Stimulated activated naive CD8-positive, alpha-beta T cell treated with anti-CD3 and anti-CD28 coated beads, Interleukin-15, amount 100 ng/mL, for 72 hours (primary cell): ENCODE data around the gene SRD5A2.
A peak's percentile ranks its signal among the peaks of the same experiment; 100 is the strongest.
"Not testable (repeated sequence)": the region's sequence is repeated elsewhere in the genome, so short reads cannot be mapped to it uniquely, and the experiment has no call there.

Experiments
- ATAC-seq: fragments of 150-1000 bp; cut with Tn5 transposase; 2 replicates; pipeline ENCODE4 v1.10.0; 2021; ENCODE audit warnings: mild to moderate bottlenecking, moderate library complexity
- DNase-seq, 2 donors: peaks; one replicate each; pipeline ENCODE4 v3.0.0; 2021 to 2022
- H3K27ac Mint-ChIP-seq, 2 donors: one replicate each; pipeline ENCODE4 v1.8.0; 2022; ENCODE audit warnings: mild to moderate bottlenecking in 2 of 2, mixed read lengths in 2 of 2, moderate library complexity in 2 of 2
- H3K27me3 Mint-ChIP-seq: one replicate; pipeline ENCODE4 v1.8.0; 2022; ENCODE audit warnings: mixed read lengths
- H3K4me1 Mint-ChIP-seq: one replicate; pipeline ENCODE4 v1.8.0; 2022; ENCODE audit warnings: mild to moderate bottlenecking, mixed read lengths
- H3K4me3 Mint-ChIP-seq, 2 donors: one replicate each; pipeline ENCODE4 v1.8.0; 2022; ENCODE audit warnings: mild to moderate bottlenecking in 2 of 2, mixed read lengths in 2 of 2, moderate library complexity in 1 of 2
- H3K9me3 Mint-ChIP-seq, 2 donors: one replicate each; pipeline ENCODE4 v1.8.0; 2022; ENCODE audit warnings: mixed read lengths in 2 of 2

The SRD5A2 gene

DNA sequence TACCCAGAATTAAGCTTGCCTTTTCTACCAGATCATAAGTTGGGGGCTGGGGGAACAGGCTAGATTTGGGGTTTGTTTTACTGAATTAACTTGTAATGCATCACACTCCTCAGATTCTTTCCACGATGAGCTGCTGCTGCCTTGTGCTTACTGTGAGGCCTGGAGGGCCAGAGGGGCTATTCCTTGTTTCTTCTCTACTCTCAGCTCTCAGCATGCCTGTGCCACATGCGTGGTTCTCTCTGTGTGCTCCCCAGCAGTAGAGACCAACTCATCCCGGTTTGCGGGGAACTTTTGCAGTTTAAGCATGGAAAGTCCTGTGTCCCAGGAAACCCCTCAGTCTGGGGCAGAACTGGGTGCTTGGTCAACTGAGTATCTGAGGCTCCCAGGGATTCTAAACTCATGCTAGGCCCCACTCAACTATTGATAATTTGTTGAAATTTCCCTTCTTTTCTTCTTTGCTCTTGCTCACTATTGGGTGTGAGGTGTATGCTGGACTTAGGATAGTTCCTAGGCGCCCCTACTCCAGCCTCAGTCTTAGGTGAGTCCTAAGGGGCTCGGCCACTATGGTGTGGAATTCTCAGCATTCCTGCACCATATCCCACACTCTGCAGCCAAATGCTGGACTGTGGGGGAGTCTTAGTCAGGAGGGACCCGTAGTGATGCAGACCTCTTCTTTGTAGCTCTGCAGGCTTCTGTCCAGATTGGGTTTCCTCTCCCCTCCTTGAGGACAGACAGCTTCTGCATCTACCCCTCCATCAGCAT lies 63.1 kb downstream of the SRD5A2 start:
- Mint-ChIP-seq H3K4me3 (no peak overlapping the region), H3K9me3 (no peaks in the 10 kb centered on the region), H3K27me3 (peaks cover 35% of the 10 kb centered on the region), H3K4me1 (no peaks in the 10 kb centered on the region), H3K27ac (no peak overlapping the region)
- ATAC-seq (peak; percentile 23), DNase-seq (no peak)

DNA sequence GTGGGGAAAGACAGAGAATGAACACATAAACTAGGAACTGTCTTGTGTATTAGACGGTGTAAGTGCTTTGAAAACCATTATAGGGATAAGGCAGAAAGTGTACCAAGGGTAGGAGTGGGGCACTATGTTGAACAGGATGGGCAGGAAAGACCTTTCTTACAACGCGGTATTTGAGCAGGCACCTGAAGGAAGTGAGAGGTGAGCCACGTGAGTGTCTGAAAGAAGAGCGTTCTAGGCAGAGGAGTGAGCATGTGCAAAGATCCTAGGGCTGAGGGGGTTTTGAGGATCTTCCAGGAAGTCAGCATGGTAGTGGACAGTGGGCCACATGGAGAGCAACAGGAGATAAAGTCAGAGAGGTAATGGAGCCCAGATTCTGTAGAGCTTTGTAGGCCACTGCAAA lies 65.2 kb downstream of the SRD5A2 start:
- DNase-seq (no peak), ATAC-seq (peak; percentile 23)
- peaks cover 26% of the 10 kb centered on the region for H3K27me3 Mint-ChIP-seq
- H3K4me3 Mint-ChIP-seq, result no peak overlapping the region
- H3K4me1 Mint-ChIP-seq, result no peaks in the 10 kb centered on the region
- H3K27ac Mint-ChIP-seq, result peak overlapping the region in 1 of 2 donors; percentile 10
- H3K9me3 Mint-ChIP-seq, result no peaks in the 10 kb centered on the region

DNA sequence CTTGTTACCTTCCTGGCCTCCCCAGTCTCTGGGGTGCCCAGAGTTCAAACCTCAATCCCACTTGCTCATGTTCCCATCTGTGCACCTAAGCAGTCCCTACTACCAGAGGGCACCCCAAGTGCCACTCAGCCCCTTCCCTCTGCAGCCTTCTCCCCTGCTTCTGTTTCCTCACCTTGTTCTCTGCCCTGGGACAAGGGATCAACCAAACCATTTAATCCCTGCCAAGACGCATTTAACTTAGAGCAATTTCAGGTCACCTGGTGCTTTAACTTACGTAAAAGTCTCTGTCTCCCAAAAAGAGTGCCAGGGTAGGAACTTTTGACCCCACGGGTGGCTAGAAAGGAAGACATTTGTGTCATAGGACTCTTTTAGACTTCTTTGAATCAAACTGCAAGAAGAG lies 67.2 kb downstream of the SRD5A2 start:
- Mint-ChIP-seq H3K9me3 (no peaks in the 10 kb centered on the region), H3K4me3 (no peak overlapping the region), H3K4me1 (no peaks in the 10 kb centered on the region), H3K27me3 (peaks cover 21% of the 10 kb centered on the region), H3K27ac (no peak overlapping the region)
- DNase-seq, result no peak
- no peak for ATAC-seq

DNA sequence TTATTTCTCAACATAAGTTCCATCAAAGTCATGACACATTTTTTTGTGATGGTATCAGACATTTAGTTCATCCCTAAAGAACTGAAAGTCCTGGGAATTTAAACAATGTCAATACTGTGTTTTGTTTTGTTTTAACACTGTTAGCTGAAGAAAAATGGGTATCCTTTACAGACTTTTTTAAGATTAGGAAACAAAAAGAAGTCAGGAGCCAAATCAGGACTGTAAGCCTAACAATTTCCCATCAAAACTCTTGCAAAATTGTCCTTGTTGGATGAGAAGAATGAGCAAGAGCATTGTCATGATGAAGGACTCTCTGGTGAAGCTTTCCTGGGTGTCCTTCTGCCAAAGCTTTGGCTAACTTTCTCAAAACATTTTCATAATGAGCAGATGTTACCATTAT lies 69.4 kb downstream of the SRD5A2 start:
- Mint-ChIP-seq H3K9me3 (no peaks in the 10 kb centered on the region), H3K4me3 (no peak overlapping the region), H3K27ac (no peak overlapping the region), H3K27me3 (peaks cover 22% of the 10 kb centered on the region), H3K4me1 (no peaks in the 10 kb centered on the region)
- DNase-seq (no peak), ATAC-seq (no peak)

DNA sequence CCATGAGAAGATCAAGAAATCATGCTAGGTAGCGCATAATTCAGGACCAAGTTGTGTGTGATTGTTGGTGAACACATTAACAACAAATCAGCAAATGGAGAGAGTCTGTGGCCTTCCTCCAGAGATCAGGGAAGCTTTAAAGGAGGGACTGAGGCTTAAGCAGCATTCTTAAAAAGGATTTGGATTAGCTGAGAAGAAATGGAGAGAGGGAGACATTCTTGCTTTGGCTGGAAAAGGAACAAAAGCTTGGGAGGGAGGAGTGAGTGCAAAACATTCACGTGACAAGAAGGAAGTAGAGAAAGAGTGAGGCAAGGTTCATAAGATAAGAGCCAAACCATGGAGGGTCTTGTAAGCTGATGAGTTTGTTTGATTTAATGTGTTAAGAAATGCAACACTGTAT lies 75.6 kb downstream of the SRD5A2 start:
- H3K27me3 Mint-ChIP-seq, result peaks cover 17% of the 10 kb centered on the region
- no peak overlapping the region for H3K4me3 Mint-ChIP-seq
- DNase-seq, result no peak
- H3K9me3 Mint-ChIP-seq, result no peaks in the 10 kb centered on the region
- no peak overlapping the region for H3K27ac Mint-ChIP-seq
- ATAC-seq, result no peak
- H3K4me1 Mint-ChIP-seq, result no peaks in the 10 kb centered on the region

DNA sequence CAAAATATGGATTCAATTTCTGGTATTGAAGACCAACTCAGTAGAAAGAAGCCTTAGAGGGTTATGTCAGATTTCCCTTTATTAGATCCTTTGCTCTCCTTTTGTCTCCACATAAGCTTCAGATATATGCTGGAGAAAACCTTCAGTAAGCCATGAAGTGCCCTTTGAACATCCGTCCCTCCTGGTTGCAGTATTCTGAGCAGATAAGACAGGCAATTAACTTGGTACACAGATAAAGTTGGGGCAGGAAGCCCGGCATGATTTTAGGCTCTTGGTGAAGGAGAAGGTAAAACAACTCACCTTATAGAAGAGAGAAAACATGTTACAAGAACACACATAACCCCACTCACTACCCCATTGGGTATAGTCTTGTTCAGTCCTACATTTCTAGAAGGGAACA lies 76.4 kb downstream of the SRD5A2 start:
- no peaks in the 10 kb centered on the region for H3K9me3 Mint-ChIP-seq
- ATAC-seq (no peak), DNase-seq (no peak)
- H3K27me3 Mint-ChIP-seq, result peaks cover 17% of the 10 kb centered on the region
- H3K4me3 Mint-ChIP-seq, result no peak overlapping the region
- H3K4me1 Mint-ChIP-seq, result no peaks in the 10 kb centered on the region
- H3K27ac Mint-ChIP-seq, result no peak overlapping the region

DNA sequence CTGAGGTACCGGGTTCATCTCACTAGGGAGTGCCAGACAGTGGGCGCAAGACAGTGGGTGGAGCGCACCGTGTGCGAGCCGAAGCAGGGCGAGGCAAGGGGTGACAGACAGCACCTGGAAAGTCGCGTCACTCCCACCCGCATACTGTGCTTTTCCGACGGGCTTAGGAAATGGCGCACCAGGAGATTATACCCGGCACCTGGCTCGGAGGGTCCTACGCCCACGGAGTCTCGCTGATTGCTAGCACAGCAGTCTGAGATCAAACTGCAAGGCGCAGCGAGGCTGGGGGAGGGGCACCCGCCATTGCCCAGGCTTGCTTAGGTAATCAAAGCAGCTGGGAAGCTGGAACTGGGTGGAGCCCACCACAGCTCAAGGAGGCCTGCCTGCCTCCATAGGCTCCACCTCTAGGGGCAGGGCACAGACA lies 84.3 kb downstream of the SRD5A2 start:
- DNase-seq, H3K4me1 Mint-ChIP-seq, H3K27ac Mint-ChIP-seq, ATAC-seq, H3K27me3 Mint-ChIP-seq: not testable (repeated sequence)
- H3K9me3 Mint-ChIP-seq, result peaks cover 0 to 19% of the 10 kb centered on the region in 2 donors
- H3K4me3 Mint-ChIP-seq, result peak overlapping the region in 1 of 2 donors; percentile 55

DNA sequence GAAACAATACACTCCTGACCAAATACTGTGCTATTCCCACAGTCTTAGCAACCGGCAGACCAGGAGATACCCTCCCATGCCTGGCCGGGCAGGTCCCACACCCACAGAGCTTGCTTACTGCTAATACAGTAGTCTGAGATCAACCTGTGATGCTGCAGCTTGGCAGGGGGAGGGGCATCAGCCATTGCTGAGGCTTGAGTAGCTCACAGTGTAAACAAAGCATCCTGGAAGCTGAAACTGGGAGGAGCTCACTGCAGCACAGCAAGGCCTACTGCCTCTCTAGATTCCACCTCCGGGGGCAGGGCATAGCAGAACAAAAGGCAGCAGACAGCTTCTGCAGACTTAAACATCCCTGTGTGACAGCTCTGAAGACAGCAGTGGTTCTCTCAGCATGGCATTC lies 91.4 kb downstream of the SRD5A2 start:
- H3K27ac Mint-ChIP-seq, ATAC-seq, H3K4me3 Mint-ChIP-seq, DNase-seq, H3K4me1 Mint-ChIP-seq, H3K9me3 Mint-ChIP-seq: not testable (repeated sequence)
- H3K27me3 Mint-ChIP-seq, result peaks cover 33% of the 10 kb centered on the region

DNA sequence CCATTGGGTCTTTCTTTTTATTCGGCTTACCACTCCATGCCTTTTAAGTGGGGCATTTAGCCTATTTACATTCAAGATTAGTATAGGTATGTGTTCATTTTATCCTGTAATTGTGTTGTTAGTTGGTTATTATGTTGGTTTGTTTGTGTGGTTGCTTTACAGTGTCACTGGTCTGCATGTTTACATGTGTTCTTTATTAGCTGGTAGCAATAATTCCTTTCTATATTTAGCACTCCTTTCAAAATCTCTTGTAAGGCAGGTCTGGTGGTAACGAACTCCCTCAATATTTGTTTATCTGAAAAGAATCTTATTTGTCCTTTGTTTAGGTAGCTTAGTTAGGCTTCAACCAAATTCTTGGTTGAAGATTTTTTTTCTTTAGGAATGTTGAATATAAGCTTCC lies 97.5 kb downstream of the SRD5A2 start:
- no peaks in the 10 kb centered on the region for H3K9me3 Mint-ChIP-seq
- peaks cover 27% of the 10 kb centered on the region for H3K27me3 Mint-ChIP-seq
- no peak overlapping the region for H3K4me3 Mint-ChIP-seq
- DNase-seq (no peak), ATAC-seq (no peak)
- no peaks in the 10 kb centered on the region for H3K4me1 Mint-ChIP-seq
- H3K27ac Mint-ChIP-seq, result no peak overlapping the region

DNA sequence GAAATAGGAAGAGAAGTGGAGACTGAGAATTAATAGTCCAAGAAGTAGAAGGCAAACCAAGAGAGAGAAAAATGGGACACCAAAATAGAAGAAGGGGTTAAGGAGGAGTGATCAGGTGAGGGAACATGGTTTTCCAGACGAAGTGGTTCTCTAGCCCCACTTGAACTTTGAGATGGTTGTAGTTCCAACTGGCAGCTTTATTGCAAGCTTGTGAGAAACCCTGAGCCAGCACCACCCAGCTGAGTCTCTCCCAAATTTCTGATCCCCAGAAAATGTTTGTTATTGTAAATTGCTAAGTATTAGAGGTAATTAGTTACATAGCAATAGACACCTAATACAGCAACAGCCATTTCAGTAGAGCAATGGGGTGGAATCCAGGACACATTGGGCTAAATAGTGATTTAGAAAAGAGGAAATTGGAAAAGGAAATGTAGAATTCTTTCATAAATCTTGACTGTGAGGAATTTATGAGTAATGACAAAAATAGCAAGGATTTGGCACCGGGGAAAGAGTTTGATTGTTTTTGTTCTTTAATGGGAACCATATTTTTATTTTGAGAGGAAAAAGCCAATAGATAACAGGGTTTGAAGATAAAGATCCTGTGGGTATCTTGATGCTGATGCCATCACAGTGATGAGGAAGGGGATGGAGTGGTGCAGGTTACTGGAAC lies 104.1 kb downstream of the SRD5A2 start:
- Mint-ChIP-seq H3K4me3 (no peak overlapping the region), H3K4me1 (no peaks in the 10 kb centered on the region), H3K9me3 (no peaks in the 10 kb centered on the region), H3K27me3 (peaks cover 36% of the 10 kb centered on the region), H3K27ac (no peak overlapping the region)
- ATAC-seq (no peak), DNase-seq (no peak)

DNA sequence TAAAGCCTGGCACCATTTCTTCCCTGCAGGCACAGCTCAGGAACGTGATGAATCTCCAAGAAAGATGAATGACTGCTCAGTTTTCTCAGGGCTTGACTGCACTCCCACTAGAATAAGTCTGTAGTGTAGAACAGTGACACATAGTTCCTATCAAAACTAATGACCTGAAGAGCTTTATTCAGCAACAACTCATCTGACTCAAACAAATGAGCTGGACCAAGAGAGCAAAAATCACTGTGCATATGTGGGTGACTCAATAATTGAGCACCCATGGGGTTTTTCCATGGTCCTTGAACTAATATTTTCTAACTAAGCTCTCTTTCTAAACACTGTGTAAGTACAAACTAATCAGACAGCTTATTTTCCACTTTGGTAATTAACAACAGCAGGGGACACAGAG lies 105.0 kb downstream of the SRD5A2 start:
- H3K27ac Mint-ChIP-seq, result no peak overlapping the region
- H3K4me3 Mint-ChIP-seq, result no peak overlapping the region
- H3K27me3 Mint-ChIP-seq, result peaks cover 36% of the 10 kb centered on the region
- ATAC-seq (no peak), DNase-seq (no peak)
- no peaks in the 10 kb centered on the region for H3K9me3 Mint-ChIP-seq
- no peaks in the 10 kb centered on the region for H3K4me1 Mint-ChIP-seq

DNA sequence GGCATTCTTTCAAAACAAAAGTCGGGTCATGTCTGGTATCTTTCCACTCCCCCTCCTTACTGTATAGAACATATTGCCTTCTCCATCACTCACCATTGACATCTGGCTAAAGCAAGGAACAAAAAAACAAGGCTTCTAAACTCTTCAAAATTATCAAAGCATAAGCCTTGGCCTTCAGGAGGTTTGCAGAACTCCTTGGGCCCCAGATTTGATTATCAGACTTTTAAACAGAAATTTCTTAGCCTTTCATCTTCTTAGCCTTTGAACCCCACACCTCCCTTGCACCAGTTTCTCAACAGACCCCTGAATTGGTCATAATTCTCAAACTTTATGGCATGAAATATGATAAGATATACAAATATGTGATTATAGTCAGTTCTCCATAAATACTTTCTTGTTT lies 106.4 kb downstream of the SRD5A2 start:
- no peak for ATAC-seq
- H3K27me3 Mint-ChIP-seq, result peaks cover 36% of the 10 kb centered on the region
- no peak for DNase-seq
- no peaks in the 10 kb centered on the region for H3K9me3 Mint-ChIP-seq
- H3K27ac Mint-ChIP-seq, result no peak overlapping the region
- no peaks in the 10 kb centered on the region for H3K4me1 Mint-ChIP-seq
- H3K4me3 Mint-ChIP-seq, result no peak overlapping the region
